Sciatic nerve (tissue), 2 donors: ENCODE results near the gene RETSAT. TPM values are rescaled to one million over a fixed set of nuclear protein-coding genes. Genes with fewer than 3 reads are reported as not detected.

Experiments used
- ATAC-seq: fragments of 200-7000 bp; cut with Tn5 transposase; one replicate; pipeline ENCODE4 v1.9.1; 2020; ENCODE audit warnings: mild to moderate bottlenecking, moderate library complexity
- DNase-seq: peaks from one replicate; pipeline ENCODE4 v3.0.0-alpha.2; 2020; ENCODE audit warnings: low spot score
- intact Hi-C: fragments of 100-400 bp; cut with DNase I; formaldehyde crosslinking; loops from one replicate; pipeline ENCODE4 v1.14.2; 2022
- total RNA-seq: library from RNA; stranded (reverse); fragmentation: NEBNext Ultra II Directional; extraction: Animal tissue kit (Norgen Biotek cat#: 25700); gene quantifications from one replicate; pipeline ENCODE4 v1.2.1, GENCODE V29; 2021
- donor health status: DM: no; HTN: no; CAD: no.
- donor health status: DM: no; HTN: no; CAD: no.

Gene RETSAT
- 42.8 TPM for total RNA-seq

DNA sequence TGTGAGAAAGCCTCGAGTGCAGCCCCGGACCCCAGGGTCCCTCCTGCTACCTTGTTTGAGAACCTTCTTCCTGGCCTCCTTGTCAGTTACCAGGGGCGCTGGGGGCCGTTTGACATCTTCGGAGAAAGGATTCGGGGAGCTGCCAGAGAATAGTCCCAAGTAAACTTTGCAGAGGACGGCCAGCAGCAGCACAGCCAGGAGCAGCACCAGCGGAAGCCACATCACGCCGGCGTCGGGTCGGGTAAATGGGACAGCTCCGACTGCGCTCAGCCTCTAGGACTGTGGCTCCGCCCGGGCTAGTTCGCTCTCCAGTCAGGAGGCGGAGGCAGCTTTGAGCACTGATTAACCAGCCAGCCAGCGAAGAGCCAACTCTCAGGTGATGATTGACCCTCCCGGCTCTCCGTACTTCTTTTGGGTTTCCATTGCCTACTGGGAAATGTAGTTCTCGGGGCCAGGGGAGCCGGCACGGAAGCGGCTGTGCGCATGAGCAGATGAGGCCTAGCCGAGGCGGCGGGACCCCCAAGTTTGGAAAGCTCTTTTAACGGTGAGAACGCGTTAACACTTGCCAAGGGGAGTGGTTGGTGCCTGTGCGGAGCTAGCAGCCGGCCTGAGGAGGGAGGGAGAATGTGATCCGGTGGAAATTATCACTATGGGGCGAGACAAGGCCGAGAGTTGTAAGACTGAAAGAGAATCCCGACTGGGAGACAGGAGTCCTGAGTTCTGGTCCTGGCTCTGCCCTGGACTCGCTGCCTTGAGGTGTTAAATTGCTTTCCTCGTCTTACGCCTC lies at the start of gene RETSAT, which contains the start of gene ELMOD3:
Gene RETSAT, minus strand, starts transcription at position 243 of the 787 bp plus-strand sequence. Its CDS starts 21 bp downstream, at position 222.
Gene ELMOD3, plus strand, starts transcription at position 484 of the 787 bp plus-strand sequence. CDS start 2,430 bp downstream, outside the sequence.
- ATAC-seq (peak; percentile 99), DNase-seq (peak; percentile 97)
- intact Hi-C loops: no loop called here

DNA sequence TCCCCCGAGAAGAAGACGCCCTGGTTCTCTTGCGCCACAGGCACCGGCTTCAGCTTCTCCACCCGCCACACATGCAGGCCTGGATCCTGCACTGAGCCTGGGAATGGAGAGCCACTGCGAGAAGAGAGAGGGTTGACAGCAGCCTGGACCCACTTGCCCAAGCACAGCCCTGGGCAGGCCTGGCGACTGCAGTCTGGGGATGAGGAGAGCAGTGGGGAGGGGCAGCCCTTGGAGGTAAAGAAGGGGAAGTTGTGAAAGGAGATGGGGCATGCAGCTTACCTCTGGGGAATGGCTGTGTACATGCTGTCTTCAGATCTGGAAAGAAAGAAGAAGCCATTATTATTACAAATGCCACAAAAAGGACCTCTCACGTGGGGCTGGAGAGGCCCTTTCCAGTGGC lies 47.5 kb upstream of the RETSAT start:
- ATAC-seq: no peak

DNA sequence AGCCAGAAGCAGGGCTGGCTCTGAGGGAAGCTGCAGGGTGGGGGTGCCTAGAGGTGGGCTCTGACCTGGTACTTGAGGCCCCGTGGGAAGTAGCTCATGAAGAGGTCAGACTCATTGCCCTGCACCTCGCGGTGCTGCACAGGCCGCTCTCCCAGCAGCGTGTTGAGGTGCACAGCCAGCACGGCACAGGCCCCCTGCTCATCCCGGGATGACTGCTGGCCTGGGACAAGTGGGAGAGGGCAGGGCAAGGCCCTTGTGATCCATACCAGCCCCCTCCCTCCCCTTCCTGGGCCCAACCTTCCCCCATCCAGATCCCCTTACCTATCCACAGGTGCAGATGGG lies 47.1 kb upstream of the RETSAT start:
- ATAC-seq (peak; percentile 18), DNase-seq (no peak)
- intact Hi-C loops: no loop called here

More for the DNA sequence above, 47.5 kb upstream of the RETSAT start:
- no peak for DNase-seq
- intact Hi-C loops: no loop called here

DNA sequence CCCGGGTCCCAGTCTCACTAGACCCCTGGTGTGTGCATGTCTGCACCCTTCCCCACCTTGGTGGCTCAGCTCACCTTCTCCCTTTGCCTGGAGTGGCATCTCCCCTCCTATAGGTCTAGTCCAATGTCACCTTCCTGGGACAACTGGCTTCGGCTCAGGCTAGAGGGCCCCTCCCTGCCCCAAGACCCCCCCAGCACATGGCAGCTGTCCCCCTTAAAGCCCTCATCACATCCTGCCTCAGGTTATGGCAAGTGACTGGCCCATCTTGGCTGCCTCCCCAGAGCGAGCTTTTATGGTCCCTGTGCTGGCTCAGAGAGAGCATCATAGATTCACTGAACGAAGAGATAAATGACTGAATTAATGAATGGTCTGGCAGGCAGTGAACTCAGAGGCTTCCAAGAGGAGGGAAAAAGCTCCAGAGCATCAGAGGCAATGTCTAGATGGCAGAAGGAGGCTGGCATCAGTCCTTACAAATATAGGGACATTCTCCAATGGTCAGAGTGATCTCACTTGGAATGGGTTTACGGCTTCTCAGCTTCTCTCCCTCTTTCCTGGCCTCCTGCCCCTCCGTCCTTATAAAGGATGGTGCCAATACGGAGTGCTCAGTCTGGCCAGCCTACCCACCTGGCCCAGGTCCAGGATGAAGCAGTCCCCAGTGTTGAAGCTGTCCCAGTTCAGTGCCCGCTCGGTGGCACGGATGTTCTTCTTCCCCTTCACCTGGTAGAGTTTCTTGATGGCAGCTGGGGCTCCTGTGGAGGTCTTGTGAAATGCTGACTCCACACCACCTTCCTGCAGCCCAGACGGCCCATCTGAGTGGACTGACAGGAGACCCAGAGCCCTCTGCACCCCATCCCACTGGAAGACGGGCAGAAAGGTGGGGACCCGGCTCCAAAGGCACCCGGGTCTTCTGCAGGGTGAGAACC lies 46.5 kb upstream of the RETSAT start:
- ATAC-seq: no peak
- no peak for DNase-seq
- intact Hi-C loops: no loop called here

DNA sequence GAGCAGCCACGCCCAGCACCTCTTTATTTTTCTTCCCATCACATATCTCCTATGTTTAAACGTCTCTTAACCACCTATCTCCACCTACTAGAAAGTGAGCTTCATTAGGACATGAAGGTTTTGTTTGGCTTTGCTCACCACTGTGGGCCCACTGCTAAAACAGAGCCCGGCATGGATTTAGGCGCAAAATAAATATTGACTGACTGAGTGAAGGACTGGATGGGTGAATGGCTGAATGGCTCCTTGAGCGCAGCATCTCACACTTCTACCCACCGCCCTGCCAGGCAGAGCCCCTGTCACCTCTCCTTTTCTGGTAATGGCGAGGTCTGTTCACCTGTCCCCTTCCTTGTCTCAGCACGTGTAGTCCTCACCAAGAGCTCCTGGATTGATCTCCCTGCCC lies 45.7 kb upstream of the RETSAT start:
- intact Hi-C loops: no loop called here
- DNase-seq: no peak
- no peak for ATAC-seq

DNA sequence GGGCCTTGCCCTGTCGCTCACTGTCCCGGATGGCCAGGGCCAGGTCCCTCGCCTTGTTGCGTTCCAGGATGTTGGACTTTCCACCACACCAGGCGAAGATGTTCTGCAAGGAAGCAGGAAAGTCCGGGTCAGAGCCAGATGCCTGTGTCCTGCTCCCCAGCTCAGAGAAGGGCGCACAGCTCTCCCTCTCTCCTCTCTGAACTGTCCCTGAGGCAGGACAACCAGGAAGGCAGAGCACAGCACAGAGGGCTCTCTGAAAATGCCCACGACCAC lies 44.8 kb upstream of the RETSAT start:
- no peak for DNase-seq
- intact Hi-C loops: no loop called here
- no peak for ATAC-seq

DNA sequence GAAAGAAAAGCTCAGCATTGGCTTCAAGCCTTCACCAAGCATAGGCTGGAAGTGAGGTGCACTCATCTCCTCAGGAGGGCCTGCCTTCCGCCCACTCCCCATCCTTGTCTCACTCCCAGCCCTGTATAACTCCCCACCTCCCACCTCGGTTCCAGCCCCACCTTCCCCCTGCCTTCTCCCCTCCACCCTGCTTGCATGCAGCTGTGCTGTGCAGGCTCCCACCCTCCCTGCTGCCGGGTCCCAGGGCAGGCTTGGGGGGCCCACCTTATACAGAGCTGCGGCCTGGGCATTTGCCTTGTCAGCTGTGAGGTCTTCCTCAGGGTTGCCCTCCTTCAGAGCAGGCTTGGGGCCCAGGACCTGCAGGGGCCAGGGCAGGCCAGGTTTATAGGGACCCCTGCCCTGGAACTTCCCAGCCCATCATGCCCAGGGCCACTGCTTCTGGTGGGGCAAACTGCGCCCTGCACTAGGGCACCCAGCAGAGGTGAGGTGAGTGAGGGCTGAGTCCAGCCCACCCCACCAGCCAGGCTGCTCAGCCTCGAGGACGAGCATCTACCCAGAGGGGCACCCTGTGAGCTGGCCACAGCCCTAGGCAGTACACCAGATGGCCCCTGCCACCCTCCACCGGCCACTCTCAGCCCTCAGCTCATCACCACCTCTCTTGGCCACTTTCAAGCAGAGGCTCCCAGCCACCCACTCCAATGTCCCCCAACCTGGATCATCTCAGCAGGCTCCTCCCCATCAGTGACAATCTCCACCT lies 44.3 kb upstream of the RETSAT start:
- intact Hi-C loops: no loop called here
- no peak for DNase-seq
- ATAC-seq: no peak

DNA sequence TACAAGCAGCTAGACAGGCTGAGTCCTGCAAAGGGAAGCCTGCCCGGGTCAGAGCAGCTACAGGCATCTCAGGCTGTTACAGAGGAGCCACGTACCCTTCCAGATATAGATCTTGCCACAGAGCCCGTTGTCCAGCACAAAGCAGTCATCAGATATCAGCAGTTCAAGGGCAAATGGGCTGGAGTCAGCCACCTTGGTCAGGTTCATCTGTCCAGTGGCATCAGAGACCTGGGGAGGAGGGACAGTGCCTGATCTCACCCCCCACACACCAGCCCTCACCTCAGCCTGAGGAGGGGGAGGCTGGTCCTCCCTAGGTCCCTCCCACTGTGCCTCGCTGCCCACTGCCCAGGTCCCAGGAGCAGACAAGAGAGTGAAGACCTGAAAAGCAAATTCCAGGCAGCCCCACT lies 43.6 kb upstream of the RETSAT start:
- DNase-seq: peak; percentile 36
- no peak for ATAC-seq
- intact Hi-C loops: no loop called here

DNA sequence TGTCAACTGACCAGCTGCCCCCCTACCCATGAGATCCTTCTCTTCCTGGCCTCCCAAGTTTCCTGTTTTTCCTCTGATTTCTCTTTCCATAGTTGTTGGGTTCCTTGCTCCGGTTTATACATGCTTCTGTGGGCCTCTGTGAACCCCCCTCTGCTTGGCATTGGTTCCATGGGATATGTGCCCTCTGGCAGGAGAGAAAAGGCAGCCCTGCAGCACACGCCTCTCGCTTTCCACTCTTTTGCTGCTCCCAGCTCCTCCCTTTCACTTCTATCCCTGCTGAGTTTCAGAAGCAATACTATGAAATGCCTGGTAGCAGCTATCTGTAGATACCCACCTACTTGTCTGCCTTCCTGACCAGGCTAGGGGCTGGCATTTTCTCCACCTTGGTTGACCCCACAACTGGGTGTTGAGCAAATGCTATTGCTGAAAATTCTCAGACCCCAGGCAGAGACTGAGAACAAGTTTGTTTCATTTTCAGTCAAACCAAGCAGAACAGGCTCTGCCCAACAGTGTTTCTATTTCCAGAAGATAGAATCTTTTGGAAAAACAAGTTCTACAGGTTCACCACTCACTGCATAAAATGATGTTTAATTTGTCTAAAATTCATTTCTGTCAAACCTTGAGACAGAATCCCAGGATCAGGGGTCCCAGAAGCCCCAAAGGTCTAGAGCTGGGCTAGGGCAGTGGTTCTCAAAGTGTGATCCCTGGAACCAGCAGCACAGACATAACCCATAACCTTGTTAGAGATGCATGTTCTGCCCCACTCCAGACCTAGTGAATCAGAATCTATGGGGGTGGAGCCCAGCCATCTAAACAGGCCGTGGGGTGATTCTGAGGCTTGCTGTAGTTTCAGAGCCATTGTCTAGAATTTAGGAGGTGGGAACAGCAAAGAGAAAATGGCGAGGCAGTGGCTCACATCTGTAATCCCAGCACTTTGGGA lies 42.5 kb upstream of the RETSAT start:
- intact Hi-C loops: no loop called here
- peak; percentile 48 for DNase-seq
- no peak for ATAC-seq

DNA sequence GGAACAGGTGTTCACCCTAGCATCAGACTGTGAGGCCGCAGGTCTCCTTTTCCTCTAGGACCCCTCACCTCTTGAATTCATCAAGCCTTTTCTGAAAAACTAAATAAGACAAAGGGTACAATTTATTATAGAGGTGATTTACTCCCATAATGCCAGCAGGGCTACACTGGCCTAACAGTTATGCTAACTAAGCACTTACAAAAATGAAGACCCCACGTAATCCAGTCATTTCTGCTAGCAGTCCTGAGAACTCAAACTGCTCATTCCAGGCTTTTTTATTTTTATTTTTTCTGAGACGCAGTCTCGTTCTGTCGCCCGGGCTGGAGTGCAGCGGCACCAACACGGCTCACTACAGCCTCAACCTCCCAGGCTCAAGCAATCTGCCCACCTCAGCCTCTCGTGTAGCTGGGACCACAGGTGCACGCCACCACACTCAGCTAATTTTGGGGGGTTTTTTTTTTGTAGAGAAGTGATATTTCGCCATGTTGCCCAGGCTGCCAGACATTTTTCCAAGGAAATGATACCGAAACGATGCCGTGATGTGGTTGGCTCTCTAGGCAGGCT lies 41.7 kb upstream of the RETSAT start:
- ATAC-seq (no peak), DNase-seq (no peak)
- intact Hi-C loops: no loop called here

DNA sequence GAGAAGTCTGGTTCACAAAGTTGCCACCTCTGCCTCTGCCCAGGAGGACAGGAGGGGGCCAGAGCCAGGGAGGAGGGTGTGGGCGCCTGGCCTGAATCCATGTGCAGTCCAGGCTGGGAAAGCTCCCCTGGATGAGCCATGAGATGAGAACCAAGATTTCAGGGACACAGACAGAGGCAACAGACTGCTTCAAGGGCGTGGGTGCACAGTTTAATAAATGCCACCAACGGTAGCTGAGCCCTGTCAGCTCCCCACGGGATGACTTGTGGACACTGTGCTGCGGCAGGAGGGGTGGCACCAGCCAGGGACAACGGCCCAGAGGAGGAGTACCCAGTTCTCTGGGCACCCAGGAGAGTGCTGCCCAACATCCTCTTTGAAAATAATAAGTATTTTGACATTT lies 40.6 kb upstream of the RETSAT start:
- no peak for DNase-seq
- ATAC-seq: no peak
- intact Hi-C loops: no loop called here

DNA sequence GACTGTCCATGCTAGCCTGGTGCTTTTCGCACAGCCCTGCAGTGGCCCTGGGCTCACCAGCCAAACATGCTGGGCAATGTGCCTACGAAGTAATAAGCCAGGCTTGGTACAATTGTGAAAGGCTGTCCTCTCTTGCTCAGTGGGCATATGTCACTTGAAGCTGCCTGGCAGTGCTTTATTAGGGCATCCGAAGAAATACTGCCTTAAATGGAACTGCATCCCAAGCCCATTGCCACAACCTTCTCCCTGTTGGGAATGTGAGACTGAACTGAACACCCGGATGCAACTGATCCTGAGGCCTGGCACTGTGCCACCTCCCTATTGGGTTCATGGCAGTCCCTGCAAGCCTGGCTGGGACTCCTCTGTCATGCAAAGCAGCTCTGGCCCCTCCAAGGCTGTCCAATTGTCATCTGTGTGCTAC lies 39.9 kb upstream of the RETSAT start:
- intact Hi-C loops: no loop called here
- peak; percentile 67 for DNase-seq
- ATAC-seq: peak; percentile 51

DNA sequence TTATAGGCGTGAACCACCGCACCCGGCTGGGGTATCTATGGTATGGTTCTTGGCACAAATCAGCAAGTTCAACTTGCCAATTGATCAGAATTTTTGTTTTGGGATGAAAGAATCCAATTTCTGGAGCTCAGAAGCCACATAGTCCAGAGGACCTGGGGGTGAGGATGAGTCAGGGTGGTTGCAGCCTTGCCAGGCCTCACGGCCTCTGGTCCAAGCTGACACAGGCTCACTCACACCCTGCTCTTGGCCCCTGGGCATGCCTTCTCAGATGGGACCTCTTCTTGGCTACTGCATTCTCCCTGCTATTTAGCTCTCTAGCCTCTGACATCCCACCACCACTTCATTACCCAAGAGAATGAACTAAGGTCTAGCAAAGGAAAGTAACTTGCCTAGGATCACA lies 39.5 kb upstream of the RETSAT start:
- intact Hi-C loops: no loop called here
- ATAC-seq (peak; percentile 33), DNase-seq (no peak)

DNA sequence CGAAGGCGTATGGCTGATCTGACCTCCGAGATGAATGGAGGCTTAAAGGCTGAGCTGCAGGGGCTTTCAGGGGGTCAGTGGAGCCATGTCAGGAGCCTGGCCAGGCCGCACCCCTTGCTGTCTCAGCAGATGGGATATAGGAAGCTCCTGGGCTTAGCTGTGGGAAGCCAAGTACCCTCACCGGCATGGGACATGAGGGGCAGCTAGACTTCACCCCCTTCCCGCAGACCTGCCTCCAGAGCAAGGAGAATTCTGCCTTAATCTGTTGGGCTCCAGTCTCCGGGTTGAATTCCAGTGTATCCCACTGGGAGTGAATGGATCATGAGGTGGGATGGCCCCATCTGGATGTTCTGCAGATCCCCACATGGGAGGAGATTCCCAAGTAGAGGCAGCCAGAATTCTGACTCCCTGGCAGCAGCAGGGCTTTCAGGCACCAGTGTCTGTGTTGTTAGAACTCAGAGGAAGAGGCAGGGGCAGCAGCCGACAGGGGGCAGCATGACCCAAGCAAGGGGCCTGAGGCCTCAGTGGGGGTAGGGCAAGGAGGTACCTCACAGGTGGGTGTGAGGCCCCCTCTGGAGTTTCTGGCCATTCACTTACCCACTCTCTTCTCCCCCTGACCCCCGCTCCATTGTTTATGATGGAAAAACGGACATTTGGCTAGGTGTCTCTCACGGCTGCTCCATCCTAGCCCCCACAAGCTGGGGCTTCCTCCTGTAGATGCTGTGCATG lies 36.8 kb upstream of the RETSAT start:
- intact Hi-C loops: no loop called here
- ATAC-seq (peak; percentile 59), DNase-seq (peak; percentile 81)

DNA sequence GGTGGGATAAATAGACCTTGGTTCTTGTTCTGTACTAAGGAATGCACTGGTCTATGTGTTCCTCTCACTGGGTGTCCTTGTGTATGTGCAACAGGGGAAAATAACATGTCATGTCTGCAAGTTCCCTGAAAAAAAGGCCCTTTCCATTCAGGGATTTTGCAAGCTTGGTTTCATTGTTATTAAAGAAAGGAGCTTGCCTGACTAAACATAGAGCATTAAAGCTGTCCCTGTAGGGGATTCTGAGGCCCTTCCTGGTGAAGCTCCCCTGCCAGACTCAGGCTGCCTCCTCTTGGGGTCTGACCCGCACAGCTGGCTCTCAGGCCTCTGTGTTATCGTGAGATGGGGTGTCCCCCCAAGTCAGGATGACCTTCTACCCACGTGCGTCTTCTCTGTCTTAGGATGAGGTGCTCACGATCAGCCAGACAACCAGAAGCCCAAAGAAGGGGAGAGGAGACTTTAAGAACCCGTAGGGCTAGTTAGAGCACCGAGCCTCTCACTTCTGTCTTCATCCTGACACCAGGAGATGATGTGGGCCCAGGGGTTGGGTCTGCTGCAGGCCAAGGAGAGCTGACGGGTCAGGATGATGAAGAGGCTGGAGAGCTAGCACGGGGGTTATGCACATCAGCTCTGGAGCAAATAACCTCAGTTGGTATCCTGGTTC lies 34.7 kb upstream of the RETSAT start:
- intact Hi-C loops: no loop called here
- ATAC-seq (no peak), DNase-seq (peak; percentile 23)

DNA sequence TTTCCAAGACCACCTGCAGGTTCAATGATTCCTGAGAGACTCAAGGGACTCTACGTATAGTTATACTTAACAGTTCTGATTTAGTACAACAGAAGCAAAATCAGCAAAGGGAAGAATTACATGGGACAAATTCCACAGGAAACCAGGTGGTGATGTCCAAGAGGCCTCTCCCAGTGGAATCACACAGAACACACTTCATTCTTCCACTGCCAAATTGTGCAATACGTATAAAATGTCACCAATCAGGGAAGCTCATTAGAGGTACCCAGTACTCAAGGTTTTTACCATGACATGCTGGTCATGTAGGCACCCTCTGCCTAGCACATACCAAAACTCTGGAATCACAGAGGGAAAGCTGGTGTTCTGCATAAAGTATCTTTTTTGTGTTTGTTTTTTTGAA lies 33.4 kb upstream of the RETSAT start:
- ATAC-seq: no peak
- intact Hi-C loops: no loop called here
- DNase-seq: no peak

DNA sequence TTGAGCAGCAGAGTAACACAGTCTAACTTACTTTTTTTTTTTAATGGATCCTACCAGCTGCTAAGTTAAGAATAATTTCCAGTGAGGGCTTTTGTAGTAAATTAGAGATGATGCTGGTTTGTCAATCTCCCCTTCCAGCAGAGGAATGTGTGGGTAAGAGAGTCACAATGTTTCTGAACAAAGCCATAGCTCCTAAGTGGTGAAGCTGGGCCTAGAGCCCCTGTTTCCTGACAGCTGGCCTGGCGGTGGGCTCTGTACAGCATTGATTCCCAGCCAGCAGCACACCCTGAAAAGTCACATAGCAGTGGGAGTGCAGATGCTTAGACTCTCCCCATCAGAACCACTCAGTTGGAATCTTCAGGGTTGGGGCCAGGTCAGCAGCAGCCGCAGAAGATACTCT lies 31.4 kb upstream of the RETSAT start:
- ATAC-seq (no peak), DNase-seq (no peak)
- intact Hi-C loops: no loop called here
